GM12872 (cell line): ENCODE measurements around the gene NRXN3.

ENCODE experiments used
- TF ChIP-seq, protein P1 (sequence below): IDR thresholded peaks from 3 replicates; pipeline ENCODE4 v1.5.1; 2011; ENCODE audit warnings: low read depth, mild to moderate bottlenecking, low read length, moderate library complexity; ENCODE audit not compliant: insufficient read depth

NRXN3 gene

DNA sequence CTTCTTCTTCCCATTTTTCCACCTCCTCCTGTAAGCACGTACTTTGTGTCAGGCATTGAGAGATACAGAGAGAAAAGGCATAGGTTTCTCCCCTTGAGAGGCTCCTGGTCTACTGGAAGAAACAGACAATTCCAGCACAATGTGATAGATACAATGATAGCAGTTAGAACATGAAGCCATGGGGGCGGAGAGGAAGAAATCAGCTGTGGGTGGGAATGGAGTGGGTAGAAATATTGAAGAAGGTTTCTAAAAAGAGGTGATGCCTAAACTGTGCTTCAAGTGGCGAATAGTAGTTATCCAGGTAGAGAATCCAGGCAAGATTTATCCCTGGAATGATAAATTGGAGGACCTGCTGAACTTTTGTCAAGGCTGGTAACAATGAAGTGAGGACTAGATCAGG, 528.8 kb downstream of the NRXN3 start:
- TF ChIP-seq, protein P1, sequence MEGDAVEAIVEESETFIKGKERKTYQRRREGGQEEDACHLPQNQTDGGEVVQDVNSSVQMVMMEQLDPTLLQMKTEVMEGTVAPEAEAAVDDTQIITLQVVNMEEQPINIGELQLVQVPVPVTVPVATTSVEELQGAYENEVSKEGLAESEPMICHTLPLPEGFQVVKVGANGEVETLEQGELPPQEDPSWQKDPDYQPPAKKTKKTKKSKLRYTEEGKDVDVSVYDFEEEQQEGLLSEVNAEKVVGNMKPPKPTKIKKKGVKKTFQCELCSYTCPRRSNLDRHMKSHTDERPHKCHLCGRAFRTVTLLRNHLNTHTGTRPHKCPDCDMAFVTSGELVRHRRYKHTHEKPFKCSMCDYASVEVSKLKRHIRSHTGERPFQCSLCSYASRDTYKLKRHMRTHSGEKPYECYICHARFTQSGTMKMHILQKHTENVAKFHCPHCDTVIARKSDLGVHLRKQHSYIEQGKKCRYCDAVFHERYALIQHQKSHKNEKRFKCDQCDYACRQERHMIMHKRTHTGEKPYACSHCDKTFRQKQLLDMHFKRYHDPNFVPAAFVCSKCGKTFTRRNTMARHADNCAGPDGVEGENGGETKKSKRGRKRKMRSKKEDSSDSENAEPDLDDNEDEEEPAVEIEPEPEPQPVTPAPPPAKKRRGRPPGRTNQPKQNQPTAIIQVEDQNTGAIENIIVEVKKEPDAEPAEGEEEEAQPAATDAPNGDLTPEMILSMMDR: no peak

DNA sequence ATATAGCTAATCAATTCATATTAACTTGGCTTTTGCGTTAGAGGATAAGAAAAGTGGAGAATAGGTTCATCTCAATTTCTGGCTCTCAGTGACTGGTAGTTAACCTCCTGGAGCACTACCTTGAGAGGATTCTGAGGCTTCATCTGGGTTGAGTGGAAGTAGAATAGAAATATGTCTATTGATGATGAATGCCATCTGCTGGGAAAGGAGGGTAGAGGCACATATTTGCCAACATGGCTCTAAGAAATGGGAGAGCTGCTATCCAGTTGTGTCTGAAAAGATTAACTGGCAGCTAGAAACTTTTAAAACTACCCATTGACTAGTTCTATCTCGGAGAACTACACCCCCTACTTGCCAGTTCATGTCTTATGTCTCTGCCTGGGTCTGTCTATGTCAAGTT, 530.1 kb downstream of the NRXN3 start:
- TF ChIP-seq, protein P1: 0 out of 3 replicates have a peak, but pooled peaks have one; percentile 7

DNA sequence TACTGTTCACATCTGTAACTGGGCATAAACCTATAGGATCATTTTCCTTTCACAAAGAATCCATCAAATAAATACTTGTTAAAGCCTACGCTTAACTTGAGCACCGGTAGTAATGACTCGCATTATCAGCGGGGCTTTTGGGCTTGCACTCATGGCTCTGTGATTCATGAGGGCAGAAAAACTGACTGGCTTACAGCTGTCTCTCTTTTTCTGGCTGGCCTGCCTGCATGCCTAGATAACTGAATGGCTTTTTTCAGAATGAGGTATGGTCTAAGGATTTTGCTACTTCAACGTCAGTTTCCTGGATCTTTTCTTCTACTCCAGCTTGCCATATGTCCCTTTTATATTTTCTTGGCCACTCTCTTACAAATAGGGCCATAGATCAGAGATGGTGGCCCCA, 531.1 kb downstream of the NRXN3 start:
- TF ChIP-seq, protein P1: no peak

DNA sequence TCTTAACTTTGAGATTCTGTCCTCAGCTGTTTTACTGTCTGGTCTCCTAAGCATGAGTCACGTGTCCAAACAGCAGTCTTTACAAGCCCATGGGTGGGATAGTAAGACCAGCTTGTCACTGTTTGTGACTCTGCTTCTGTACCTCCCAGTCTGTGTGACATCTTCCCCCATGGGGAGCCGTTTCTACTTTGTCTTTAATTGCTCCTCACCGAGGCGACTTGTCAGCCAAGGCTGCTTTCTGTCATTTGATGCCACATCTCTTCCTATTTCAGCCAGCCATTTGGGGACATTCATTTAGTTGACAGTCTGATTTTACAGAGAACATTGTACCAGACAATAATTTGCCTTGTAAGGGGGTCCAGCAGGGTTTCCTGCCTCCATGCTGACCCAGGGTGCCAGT, 534.8 kb downstream of the NRXN3 start:
- TF ChIP-seq, protein P1: no peak

DNA sequence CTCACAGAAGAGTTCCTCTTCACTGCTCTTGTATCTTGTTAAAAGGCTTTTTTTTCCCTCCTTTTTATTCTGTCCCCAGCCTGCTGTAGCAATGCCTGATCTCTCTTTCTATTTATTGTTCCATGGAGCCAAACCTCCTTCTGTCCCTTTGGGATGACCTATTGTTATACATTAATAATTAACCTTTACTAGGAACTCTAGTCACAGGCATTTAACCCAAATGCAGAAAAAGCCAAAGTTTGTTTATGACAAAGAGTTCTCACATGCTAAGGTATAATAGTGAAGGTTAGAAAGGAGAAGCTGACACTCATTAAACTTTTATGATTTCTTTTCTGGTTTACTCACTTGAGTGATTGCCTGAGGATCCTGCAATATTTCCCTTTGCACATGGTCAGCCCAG, 535.8 kb downstream of the NRXN3 start:
- TF ChIP-seq, protein P1: no peak

DNA sequence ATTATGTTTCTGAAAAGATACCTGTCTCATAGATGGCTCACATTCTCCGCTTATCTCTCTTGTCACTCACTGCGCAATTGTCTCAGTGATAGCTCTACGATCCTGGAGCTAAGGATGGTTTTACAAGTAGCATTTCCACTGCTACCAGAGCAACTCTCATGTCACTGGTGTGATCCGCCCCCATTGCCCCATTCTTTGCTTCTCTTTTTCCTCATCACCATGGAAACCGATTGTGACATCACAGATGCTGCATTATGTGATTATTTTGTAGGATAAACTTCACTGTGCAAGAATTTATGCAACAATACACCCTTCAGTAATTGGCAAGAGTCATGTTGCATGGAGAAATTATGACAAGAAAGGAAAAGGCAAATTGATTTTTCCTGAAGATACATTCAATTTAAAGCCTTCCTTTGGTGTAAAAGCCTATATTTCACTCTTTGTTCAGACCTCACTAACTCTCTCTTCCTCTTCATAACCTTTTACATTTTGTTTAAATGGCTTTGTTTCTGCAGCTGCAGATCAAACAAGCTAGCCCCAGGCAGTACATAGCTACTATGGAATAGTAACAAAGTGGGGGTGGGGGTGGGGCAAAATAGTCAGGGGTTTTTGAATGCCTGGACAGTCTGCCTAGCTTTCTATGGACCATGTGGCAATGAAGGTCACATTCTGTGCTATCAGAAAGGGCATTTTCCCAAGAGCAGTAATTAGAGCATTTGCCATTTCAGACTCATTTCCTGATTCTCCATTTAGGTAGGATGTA, 539.8 kb downstream of the NRXN3 start:
- TF ChIP-seq, protein P1: no peak

DNA sequence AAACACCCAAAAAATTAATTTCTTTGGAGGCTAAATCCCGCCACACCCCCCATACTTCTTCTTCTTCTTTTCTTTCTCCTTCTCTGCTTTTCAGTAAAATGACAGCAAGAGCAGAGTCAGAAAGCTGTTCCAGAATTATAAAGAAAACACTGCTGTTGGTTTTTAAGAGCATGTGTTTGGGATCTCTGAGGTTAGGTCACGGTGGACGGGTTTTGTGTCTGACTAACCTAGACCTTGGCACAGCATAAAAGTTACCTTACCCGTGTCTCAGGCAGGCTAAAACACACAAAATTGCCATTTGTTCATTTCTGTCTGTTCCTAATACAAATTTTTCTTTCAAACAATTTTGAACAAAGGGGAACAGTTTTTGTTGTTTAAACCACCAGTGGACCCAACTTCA, 540.8 kb downstream of the NRXN3 start:
- TF ChIP-seq, protein P1: no peak
